ENCODE measurements around the gene ROBO1.
"Not testable (repeated sequence)": the region's sequence is repeated elsewhere in the genome, so short reads cannot be mapped to it uniquely, and the experiment has no call there.

ROBO1 gene

DNA sequence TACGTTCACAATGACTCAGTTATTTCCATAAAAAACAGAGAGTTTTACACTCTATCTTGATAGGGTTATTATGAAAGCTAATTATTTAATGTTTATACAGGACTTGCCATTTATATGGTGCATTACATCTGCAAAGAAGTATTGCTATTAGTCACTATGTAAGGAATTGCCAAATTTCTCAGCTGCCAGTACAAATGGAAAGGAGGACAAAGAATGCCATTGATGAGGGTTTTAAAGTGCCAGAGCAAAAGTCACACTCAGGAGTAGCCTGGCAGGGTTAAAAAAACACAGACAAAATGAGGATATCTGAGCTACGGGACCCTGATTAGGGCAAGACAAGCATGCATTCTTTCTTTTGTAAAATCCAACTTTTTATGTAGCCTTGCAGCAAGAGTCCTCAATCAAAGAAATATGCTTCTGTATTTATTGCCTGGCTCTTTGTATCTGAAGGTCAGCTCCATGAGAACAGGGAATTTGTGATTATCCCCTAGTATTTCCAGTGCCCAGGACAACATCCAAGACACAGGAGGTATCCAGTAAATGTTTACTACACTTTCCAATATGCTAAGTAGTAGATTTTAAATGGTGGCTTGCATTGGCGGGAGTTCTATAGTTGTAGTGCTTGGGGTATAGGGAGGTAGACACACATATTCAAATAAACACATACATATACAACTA is 1013.6 kb downstream of the ROBO1 start:
- DNase-seq, result no peak

DNA sequence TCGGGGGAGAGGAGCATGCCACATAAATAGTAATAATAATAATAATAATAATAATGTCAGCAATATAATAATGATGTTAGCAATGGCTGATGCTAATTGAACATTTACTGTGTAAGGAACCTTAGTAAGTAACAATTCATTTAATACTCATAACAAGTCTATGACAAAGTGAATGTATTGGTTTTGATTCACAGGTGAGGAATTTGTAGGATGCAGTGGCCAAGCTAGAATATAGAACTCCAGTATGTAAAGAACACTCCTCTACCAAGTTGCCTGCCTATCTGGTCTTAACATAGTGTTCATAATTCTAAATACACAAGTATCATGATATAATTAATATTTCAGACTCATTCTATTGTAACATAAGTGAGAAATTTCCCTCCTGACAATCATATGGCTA is 1016.5 kb downstream of the ROBO1 start:
- no peak for DNase-seq

DNA sequence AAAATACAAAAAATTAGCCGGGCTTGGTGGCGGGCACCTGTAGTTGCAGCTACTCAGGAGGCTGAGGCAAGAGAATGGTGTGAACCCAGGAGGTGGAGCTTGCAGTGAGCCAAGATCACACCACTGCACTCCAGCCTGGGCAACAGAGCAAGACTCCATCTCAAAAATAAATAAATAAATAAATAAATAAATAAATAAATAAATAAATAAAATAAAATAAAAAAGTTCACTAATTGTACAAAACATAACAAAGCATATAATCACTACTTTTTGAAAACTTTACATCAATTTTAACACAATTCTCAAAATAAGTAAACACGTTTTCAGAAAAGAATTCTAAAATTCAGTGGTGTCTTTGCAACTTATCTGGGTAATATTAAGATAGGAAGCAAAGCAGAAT is 1017.5 kb downstream of the ROBO1 start:
- DNase-seq, result not testable (repeated sequence)

DNA sequence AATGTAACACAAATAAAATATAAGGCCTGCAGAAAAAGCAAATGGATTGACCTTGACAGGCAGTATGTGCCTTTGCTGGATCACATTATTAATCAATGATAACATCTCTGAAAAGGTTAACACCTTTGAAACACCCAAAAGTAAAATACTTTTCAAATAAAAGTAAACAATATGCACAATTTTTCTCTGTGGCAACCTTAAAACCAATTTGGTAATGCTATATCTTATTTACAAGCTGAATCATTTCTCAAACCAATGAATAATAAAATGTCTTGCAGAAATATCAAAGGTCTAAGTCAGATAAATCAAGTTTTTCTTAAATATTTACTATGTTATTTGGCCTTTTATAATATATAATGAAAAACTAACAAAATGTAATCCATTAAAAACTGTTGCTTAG is 1018.7 kb downstream of the ROBO1 start:
- no peak for DNase-seq

DNA sequence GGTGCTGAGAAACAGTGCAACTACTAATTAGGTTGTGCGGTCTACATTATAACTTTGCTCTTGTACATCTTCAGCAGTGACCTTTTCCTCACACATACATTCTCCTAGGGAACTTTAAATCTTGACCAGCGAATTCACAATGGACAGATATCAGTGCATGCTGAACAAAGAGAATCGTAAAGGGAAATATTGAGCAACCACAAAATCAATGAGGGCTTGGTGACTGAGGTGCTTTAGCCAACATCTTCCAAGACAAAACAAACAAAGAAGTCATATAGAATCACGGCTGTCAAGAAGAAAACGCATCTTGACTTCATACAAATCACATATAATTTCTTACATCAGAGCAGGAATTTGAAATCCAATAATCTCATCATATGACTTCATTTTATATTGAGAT is 1022.0 kb downstream of the ROBO1 start:
- DNase-seq, result no peak

DNA sequence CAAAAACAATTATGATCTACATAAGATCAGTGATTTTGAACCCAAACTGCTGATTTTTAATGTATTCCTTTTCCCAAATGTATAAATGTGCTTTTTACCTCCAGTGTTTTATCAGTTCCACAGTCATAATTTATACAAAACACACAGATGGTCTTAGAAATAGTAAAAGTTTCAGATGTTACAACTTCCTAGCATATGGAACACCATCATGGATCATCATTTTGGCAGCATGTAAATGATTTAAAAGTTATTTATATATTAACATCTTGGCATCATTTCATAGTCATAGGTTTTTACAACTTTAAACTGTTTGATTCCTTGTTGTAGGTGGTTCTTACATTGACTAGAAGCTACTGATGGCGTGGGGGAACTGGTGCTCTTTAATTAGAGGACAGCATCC is 1025.3 kb downstream of the ROBO1 start:
- no peak for DNase-seq

DNA sequence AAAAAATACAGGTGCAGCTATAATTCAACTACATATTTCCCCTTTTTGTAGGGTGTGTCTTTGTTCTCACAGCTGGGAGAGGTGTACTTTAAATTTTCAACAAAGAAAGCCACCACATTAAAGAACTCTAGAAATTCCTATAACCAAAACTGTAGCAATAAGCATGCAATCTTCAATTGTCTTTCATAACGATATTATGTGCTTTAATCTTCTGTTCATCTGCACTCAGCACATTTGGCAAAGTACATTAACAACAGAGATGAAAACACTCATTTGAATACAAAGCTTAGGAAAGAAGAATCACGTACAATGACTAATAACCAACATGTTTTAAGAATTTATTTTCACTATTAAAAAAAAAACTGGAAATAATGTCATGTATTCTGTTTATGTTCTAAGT is 1025.8 kb downstream of the ROBO1 start:
- DNase-seq, result no peak

DNA sequence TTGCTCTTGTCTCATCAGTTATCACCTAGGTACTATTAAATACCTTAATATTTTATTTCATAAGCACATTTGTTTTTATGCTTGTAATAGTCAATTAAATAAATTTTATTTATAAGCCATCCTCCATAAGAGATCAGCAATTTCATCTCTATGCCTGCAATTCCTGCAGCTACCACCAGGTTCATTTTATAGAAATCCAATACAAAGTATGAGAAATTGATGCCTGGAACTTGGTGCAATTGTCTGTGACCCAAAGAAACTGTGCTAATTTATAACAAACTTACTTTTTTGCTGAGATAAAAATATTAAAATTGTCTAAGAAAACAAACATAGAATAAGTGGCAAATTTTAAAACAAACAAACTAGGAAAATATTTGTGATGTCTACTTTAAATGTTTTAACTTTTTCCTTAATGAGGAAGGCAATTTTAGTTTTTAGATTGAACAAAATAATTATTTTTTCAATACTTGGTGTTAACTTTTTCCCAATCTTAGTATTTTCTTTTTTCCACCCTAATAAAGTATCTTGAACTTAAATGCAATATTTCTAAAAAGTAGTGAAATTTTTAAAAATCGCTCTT is 1026.6 kb downstream of the ROBO1 start:
- no peak for DNase-seq

DNA sequence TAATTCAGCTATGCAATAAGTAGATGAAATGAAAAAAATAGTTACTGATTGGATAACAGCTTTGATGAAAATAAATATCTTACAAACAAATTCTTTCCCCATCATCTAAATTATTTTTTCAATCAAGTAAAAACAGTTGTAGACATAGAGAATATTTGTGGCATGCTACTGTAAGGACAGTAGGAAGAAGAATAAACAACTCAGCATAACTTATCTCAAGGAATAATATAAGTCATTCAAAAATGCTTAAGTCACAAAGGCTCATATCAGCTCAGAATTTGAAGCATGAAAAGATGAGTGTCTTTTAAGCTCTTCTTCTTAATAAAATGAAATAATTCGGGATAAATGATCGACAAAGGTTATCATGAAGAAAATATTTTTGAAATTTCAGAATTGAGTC is 1029.0 kb downstream of the ROBO1 start:
- no peak for DNase-seq

DNA sequence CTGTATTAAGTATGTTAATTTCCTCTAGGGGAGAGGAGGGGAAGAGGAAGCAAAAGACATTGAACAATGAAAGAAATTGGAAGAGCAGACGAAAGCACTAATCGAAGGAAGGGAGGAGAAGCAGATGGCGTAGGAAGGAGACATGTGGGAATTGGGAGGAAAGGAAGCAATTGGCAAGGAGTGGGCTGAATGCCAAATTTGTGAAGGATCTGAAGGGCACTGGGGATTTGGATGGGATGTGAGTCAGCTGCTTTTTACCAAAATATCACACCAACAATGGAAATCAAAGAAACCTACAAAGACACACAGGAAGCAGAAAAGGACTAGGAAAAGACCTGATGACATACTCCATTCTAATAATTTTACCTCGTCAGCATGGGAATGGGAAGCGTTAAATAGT is 1029.8 kb downstream of the ROBO1 start:
- no peak for DNase-seq

DNA sequence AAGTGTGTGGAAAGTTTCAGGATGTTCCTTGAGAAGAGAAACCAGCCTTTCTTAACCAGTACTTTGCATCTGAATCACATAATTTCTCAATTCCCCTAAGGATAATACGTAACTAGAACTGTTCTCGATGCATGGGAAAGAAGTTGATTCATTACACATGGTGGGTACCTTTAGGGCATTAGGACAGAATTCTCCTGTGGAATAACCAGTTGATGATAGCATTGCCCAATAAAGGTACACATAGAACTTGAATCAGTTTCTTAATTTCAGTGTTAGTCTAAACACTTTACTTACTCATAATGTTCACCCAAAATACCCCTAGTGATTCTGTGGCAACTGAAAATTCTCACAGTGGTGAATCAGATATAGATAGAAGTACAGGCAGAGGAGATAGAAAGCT is 1030.9 kb downstream of the ROBO1 start:
- DNase-seq, result no peak

DNA sequence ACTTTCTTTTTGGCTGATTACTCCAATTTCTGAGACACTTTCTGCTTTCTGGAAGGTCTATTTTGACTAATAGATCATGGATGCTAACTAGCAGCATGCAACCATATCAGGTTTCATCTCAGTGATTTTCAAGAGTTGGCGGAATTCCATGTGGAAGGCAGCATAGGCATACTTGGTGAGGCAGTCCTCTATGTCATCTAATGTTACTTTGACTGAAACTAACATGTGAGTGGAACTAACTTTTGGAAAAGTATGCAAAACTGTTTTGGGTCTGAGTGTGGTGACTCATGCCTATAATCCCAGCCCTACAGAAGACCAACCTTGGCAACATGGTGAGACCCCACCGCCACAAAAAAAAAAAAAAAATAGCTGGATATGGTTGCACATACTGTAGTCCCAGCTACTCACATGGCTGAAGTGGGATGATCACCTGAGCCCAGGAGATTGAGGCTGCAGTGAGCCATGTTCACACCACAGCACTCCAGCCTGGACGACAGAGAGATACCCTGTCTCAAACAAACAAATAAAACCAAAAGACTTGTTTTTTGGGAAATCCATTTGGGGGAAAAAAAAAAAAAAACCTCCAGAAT is 1033.7 kb downstream of the ROBO1 start:
- DNase-seq, result no peak

DNA sequence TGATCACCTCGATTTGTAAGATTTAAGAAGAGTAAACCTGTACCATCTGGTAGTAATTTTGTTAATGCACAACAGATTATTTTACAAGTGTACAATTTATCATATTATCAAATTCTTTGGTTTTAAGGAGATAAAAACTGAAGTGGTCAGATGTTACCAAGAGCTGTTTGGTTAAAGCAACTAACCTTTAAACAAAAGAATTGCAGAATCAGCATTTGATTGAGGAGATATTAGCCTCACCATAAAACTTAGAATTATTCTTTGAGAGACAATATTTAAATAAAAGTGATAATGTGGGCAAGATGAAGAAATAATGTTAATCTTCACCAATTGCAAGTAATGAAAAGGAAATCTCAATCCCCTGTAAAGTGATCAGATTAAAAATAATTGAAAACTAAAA is 1034.9 kb downstream of the ROBO1 start:
- no peak for DNase-seq

DNA sequence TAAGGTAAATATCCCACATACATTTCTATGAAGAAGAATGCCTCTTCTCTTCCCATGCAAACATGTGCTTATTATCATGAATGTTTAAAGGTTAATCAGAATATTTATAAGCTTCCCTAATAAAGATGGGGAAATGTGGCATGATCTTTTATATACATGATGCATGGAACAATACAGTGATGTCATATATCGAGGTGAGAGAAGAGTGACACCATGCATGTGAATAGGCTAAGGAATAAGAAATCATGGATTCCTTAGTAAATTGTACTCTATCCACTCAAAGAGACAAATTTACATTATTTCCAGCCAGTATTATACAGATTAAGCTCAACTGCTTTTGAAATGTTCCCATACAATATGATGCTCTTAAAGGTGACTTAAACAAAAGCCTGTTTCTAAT is 1035.3 kb downstream of the ROBO1 start:
- DNase-seq, result no peak

DNA sequence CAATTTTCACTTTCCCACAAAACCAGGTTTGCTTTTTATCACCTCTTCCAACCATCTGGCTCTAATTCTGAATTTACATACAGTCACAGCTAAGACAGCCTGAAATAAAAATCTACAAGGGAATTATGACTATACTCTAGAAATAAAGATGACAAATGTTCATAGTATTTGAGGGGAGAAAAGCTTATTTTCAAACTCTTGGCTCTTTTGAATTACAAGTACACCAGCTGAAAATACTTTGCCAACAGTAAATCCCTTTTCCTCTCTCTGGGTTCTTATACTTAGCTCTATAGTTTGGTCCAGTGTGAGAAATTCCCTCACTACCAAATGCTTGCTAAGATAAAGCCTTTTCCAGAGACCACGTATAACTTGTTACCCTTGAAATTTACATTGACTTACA is 1037.9 kb downstream of the ROBO1 start:
- DNase-seq, result no peak

DNA sequence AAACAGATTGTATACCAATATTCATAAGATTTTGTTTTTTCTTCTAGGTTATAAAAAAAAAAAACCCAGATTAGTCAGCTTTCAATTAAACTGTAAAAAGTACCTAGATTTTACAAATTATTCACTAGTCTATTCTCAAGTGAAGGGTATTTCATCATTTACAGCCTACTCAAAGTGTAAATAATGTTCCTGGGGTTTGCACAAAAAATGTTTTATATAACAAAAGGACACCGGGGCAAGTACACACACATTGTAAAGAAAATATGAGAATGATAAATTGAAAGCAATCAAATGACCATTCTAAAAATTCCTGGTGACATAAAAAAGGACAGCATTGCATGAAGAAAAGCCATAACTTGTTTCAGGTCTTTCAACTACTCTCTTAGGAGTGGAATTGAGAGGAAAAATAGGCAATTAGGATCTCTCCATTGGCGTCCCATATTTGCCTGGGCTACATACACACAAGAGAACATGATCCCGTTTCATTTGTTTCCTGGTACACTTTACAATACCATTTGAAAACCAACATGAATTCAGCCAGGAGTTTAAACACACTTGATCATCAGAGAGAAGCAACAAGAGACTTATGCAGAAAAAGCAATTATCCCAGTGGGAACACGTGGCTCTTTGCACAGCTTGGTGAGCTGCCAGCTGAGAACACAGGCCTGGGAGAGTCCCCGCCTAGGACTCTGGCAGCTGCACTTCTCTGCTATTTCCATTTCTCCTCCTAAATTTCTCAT is 1039.2 kb downstream of the ROBO1 start:
- DNase-seq, result no peak

DNA sequence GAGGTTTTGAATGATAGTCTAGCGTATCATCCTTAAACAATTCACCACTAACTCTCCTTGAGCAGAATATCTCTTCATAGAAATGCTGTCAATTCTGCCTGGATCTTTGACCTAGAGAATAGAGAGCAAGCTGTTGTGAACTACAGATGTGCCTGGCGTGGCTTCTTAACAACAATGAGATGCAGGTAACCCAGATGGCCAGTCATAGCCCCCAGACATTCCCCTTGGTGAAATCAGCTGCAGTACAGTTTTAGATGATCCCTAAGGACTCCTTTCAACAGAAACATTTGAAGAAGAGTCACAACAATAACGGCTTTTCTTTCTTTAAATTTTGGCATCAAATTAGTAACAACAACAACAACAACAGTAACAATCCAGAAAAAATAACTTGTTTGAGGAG is 1041.3 kb downstream of the ROBO1 start:
- no peak for DNase-seq

DNA sequence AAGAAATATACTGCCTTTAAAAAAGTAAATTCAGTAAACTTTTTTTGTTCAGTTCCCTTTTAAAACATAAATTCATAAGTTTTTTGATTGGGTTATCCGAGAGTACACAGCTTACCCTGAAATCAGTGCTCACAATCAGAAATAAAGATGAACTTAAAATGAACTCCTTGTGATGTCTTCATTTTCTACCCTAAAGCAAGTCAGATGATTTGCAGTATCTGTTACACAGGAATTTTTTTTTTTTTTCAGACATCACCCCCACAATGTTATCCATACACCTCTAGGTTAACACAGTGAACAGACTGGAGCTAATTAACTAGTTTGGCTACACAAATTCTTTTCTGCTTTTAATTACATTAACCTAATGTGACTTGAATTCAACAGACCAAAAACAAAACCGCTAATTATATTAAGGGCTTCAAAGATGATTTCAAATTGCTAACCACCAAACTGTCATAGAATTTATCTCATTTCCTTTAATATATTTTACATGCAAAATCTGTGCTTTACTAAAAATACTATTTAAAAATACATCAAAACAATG is 1042.0 kb downstream of the ROBO1 start:
- no peak for DNase-seq

DNA sequence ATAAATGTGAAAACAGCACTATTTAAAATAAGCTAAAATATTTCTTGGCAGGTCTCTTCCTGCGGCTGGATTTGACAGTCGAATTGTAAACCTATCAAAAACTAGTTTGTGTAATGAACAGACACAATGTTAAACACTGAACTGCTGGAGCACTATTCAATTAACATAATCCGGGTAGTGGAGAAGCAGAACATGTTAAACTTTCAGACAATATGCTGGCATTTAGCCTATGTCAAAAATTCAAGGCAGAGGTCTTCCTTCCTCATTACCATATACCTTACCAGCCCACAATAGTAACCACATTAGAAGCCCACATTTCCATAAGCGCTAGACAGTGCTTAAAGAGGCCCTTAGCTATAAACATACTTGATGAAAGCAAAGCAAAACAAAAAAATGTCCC is 1042.9 kb downstream of the ROBO1 start:
- DNase-seq, result no peak

DNA sequence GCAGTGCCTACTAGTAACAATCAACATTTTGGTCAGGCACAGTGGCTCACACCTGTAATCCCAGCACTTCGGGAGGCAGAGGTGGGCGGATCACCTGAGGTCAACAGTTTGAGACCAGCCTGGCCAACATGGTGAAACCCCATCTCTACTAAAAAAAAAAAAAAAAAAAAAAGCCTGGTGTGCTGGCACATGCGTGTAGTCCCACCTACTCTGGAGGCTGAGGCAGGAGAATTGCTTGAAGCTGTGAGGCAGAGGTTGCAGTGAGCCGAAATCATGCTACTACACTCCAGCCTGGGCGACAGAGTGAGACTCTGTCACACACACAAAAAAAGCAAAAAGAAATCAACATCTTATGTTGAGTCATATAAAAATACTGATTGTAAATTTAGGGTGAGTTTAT is 1043.4 kb downstream of the ROBO1 start:
- DNase-seq, result not testable (repeated sequence)

DNA sequence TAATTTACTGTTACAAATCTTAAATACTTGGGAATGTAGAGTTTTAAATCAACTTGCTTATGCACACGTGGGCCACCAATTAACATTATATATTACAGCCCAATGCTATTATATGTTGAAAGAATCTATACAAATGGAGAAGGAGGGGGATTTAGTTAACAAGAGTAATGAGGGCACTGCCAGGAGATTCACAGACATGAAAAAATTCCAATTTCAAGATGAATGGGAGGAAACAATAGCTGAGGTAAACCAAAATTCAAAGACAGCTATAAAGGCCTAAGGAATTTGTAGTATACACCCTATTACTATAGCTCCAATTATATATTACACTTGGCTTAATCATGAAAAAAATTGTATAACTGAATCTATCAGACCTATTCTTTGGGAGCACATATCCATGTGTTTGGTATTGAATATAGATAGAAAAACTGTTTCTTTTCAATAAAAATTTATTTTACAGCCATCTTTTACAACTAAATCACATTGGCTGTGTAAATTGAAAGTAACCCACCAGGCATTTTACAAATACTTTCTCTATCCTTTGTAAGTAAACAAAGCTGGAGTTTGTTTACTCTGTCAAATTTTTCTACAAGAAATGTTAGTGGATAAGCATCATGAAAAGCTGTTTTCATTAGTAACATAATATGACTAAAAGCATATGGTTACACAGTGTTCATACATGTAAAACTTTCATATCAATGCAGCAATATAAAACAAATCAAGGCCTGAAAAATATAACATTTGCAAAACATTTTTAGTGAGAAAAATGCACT is 1045.8 kb downstream of the ROBO1 start:
- no peak for DNase-seq

DNA sequence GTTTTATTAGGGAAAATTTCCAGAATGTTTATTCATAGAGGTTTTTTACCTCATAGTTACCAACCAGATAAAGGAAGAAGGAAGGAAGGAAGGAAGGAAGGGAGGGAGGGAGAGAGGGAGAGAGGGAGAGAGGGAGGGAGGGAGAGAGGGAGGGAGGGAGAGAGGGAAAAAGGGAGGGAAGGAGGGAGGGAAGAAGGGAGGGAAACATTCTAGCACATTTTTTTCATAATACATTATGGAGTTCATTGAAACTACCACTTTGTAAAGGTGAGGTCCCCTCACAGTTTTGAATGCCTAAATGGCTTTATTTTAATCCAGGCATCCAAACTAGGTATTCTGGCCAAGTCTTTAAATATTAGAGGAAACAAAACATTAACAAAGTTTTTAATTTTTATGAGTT is 1049.1 kb downstream of the ROBO1 start:
- DNase-seq, result no peak

DNA sequence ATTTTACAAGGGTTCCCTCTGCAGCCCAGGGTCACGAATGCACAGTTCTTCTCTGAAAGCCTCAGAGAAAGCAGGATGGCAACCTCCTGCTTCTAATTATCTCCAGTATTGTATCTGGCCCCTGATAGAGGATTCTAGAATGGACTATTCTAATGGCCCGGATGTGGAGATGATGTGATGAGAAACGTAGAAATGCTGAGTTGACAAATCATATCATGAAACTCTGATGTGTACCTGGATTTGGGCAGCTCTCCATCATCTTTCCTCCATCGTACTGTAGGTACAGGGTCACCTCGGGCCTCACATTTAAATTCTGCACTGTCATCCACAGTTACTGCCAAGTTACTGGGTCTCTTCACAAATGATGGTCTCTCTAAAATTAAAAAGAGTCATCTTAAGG is 1050.8 kb downstream of the ROBO1 start:
- DNase-seq, result no peak
